ENCODE measurements around the gene CNOT6L.

Gene CNOT6L

DNA sequence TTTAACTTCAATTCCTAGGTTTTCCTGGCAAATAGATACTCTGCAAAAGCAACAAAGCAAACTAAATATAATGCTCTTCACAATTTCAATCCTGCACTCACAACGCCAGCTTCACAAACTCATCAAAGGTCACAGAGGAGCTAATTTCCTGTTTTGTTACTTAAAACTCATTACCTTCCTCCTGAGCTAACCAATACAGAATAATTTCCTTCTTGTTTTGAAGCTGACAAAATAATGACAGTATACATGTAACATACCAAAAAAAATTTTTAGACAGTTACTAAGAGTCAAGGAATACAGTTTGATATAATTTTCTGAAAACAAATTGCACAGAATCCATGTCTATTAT lies 17.9 kb downstream of the CNOT6L start:
- peaks cover 60% of the 10 kb centered on the region for H4K20me1 ChIP-seq (ENCODE audit: insufficient read depth, low read length, poor library complexity, severe bottlenecking)
- TF ChIP-seq CTCF (conservative IDR thresholded peaks at IDR 0.05; ENCODE audit: low read length) (no peak), EZH2phosphoT487 (IDR thresholded peaks at IDR 0.05; ENCODE audit: borderline replicate concordance) (no peak)
- H3K9me3 ChIP-seq (ENCODE audit: insufficient read depth, low read depth, low read length): no peaks in the 10 kb centered on the region
- H3K4me2 ChIP-seq (ENCODE audit: low read depth, low read length, poor library complexity, severe bottlenecking): peak overlapping the region; percentile 49
- no peaks in the 10 kb centered on the region for H3K36me3 ChIP-seq (ENCODE audit: insufficient read depth, low read length)
- no peak overlapping the region for H3K4me3 ChIP-seq (ENCODE audit: low read length, poor library complexity, severe bottlenecking)
- peaks cover 3% of the 10 kb centered on the region; the same call in 1 of the 2 replicates for H3F3A ChIP-seq (ENCODE audit: low read depth)
- H3K79me2 ChIP-seq (ENCODE audit: insufficient read depth, low read length): peaks cover 99% of the 10 kb centered on the region
- no peaks in the 10 kb centered on the region for H3K27me3 ChIP-seq (ENCODE audit: insufficient read depth, low read length, poor library complexity, severe bottlenecking)
- H2AFZ ChIP-seq (ENCODE audit: low read length): no peak overlapping the region
- no peaks in the 10 kb centered on the region for H3K9me2 ChIP-seq (replicated peaks; ENCODE audit: low read depth, low read length)
- H3K4me1 ChIP-seq (ENCODE audit: insufficient read depth, low read length, poor library complexity, severe bottlenecking): peaks cover 25% of the 10 kb centered on the region
- H3K9ac ChIP-seq (ENCODE audit: low read depth, low read length, poor library complexity, severe bottlenecking): no peak overlapping the region

GRCh38 chr4:77800483-77801259 lies 18.5 kb downstream of the CNOT6L start:
- Histone ChIP-seq H2AFZ (ENCODE audit: low read length) (no peak overlapping the region), H3K27me3 (ENCODE audit: insufficient read depth, low read length, poor library complexity, severe bottlenecking) (no peaks in the 10 kb centered on the region), H4K20me1 (ENCODE audit: insufficient read depth, low read length, poor library complexity, severe bottlenecking) (peaks cover 57% of the 10 kb centered on the region), H3K4me2 (ENCODE audit: low read depth, low read length, poor library complexity, severe bottlenecking) (peak overlapping the region; percentile 49), H3K36me3 (ENCODE audit: insufficient read depth, low read length) (0 out of 2 replicates have a peak, but pooled peaks cover 2% of the 10 kb centered on the region), H3K4me1 (ENCODE audit: insufficient read depth, low read length, poor library complexity, severe bottlenecking) (peaks cover 25% of the 10 kb centered on the region), H3K9me3 (ENCODE audit: insufficient read depth, low read depth, low read length) (no peaks in the 10 kb centered on the region), H3K4me3 (ENCODE audit: low read length, poor library complexity, severe bottlenecking) (no peak overlapping the region), H3K9me2 (replicated peaks; ENCODE audit: low read depth, low read length) (no peaks in the 10 kb centered on the region), H3K79me2 (ENCODE audit: insufficient read depth, low read length) (peaks cover 100% of the 10 kb centered on the region), H3K9ac (ENCODE audit: low read depth, low read length, poor library complexity, severe bottlenecking) (no peak overlapping the region), H3F3A (ENCODE audit: low read depth) (peaks cover 3% of the 10 kb centered on the region; the same call in 1 of the 2 replicates)
- TF ChIP-seq EZH2phosphoT487 (IDR thresholded peaks at IDR 0.05; ENCODE audit: borderline replicate concordance) (no peak), CTCF (conservative IDR thresholded peaks at IDR 0.05; ENCODE audit: low read length) (no peak)

DNA sequence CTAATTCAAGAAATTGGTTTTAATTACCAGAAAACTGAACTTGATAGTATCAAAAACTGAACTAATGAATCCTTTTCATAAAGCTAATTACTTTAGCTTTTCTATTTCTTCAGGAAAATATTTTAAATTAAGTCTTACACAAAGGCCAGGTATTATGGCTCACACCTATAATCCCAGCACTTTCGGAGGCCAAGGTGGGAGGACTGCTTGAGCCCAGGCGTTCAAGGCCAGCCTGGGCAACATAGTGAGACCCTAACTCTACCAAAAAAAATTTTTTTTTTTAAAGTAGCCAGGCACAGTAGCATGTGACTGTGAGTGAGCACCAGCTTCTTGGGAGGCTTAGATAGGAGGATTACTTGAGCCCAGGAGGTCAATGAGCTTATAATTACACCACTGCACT lies 19.1 kb downstream of the CNOT6L start:
- Histone ChIP-seq H3K4me3 (ENCODE audit: low read length, poor library complexity, severe bottlenecking) (no peak overlapping the region), H3K9me2 (replicated peaks; ENCODE audit: low read depth, low read length) (no peaks in the 10 kb centered on the region), H3K9me3 (ENCODE audit: insufficient read depth, low read depth, low read length) (peaks cover 4% of the 10 kb centered on the region; the same call in 1 of the 2 replicates), H3K4me2 (ENCODE audit: low read depth, low read length, poor library complexity, severe bottlenecking) (no peak overlapping the region), H3K79me2 (ENCODE audit: insufficient read depth, low read length) (peaks cover 100% of the 10 kb centered on the region), H3K27me3 (ENCODE audit: insufficient read depth, low read length, poor library complexity, severe bottlenecking) (no peaks in the 10 kb centered on the region), H3K4me1 (ENCODE audit: insufficient read depth, low read length, poor library complexity, severe bottlenecking) (peaks cover 25% of the 10 kb centered on the region), H3K36me3 (ENCODE audit: insufficient read depth, low read length) (0 out of 2 replicates have a peak, but pooled peaks cover 7% of the 10 kb centered on the region), H3K9ac (ENCODE audit: low read depth, low read length, poor library complexity, severe bottlenecking) (no peak overlapping the region), H2AFZ (ENCODE audit: low read length) (no peak overlapping the region), H3F3A (ENCODE audit: low read depth) (peaks cover 3% of the 10 kb centered on the region; the same call in 1 of the 2 replicates), H4K20me1 (ENCODE audit: insufficient read depth, low read length, poor library complexity, severe bottlenecking) (peaks cover 55% of the 10 kb centered on the region)
- TF ChIP-seq EZH2phosphoT487 (IDR thresholded peaks at IDR 0.05; ENCODE audit: borderline replicate concordance) (no peak), CTCF (conservative IDR thresholded peaks at IDR 0.05; ENCODE audit: low read length) (no peak)

Data from Loucy (cell line).